Bone marrow (tissue), 2 donors: Measurements from ENCODE around the gene COL17A1.

Experiments
- DNase-seq, 2 donors: peaks; one replicate each; lab custom pipeline; 2025; lab: John Stamatoyannopoulos, UW

The COL17A1 gene

DNA sequence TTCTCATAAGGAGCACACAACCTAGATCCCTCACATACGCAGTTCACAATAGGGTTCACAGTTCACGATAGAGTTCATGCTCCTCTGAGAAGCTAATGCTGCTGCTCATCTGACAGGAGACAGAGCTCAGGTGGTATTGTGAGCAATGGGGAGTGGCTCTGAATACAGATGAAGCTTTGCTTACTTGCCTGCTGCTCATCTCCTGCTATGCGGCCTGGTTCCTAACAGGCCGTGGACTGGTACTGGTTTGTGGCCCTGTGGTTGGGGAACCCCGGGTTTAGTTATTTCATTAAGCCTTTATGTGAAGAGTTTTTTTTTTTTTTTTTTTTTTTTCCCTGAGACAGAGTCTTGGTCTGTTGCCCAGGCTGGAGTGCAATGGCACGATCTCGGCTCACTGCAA, 99.3 kb downstream of the COL17A1 start:
- DNase-seq: no peak

- no peak for DNase-seq
Measured at GRCh38 chr10:103985726-103986125, 100.0 kb downstream of the COL17A1 start.

DNA sequence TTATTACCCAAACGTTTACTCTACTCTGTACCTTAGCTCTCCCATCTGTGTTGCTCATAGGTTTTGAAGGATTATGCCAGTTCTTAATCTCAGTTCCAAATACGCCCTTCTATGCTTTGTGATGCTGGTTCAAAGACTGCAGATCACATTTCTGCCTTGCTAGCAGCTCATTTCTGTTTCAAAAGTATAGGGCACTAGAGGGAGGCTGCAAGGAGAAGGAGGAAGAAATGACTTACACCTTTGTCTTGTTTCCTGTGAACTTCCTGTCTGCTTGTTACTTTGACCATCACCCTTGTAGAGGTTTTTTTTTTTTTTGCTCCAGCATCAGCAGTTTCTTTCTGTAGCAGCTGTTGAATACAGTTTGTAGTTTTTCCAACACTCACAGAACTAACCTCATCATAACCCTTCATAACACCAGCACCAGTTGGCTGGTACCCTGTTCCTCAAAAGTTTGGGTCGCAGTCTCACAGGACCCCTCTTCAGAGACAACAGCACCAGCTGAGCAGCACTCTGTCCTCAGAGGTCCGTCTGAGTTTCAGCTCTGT, 102.2 kb downstream of the COL17A1 start:
- peak in 1 of 2 donors; percentile 87 for DNase-seq

DNA sequence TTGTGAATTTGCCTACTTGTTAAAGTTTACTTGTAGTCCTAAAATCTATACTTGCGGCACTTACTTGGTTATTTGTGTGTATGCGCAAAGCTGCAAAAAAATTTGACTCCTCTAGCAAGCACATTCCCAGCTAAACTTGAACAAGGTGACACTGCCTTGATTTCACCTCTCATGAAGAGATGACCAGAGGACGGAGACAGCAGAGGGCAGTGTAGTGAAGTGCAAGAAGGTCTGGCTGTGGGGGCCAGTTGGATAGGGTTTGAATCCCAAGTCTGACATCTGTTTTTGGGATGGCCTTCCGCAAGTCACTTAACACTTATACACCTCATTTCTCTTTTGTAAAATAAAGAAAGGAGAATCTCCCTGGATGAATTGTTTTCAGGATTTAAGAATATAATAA, 103.0 kb downstream of the COL17A1 start:
- DNase-seq: no peak
